Measurements from ENCODE around the gene CHST8.

Gene CHST8

DNA sequence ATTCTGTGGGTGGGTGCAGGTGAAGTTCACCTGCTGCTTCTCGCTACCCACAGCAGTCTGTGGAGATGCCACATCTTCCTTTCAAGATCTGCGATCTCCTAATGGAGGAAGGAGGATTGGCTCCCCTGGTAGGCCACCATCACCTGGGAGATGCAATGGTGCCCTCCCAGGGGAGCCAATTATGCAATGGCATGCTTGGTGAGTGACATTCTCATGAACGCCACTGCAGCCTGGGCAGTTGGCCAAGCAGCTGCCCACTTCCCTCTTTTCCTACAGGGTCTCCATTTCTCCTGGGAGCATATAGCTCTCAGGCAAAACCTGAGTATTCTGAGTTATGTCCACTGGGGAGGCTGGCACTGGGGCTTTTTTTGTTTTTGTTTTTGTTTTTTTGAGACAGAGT, 91.4 kb downstream of the CHST8 start:
- no peak for DNase-seq (ENCODE audit: low read depth in 3 of 3, low spot score in 1 of 3)

DNA sequence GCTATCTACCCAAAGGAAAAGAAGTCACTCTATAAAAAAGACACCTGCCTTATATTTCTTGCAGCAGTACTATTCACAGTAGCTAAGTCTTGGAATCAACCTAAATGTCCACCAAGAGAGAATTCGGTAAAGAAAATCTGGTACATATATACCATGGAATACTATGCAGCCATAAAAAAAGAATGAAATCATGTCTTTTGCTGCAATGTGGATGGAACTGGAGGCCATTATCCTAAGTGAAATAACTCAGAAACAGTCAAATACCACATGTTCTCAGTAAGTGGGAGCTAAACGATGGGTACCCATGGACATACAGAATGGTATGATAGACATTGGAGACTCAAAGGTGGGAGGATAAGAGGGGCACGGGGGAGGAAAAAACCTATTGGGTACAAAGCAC, 92.4 kb downstream of the CHST8 start:
- DNase-seq (ENCODE audit: low read depth in 3 of 3, low spot score in 1 of 3) = no peak

DNA sequence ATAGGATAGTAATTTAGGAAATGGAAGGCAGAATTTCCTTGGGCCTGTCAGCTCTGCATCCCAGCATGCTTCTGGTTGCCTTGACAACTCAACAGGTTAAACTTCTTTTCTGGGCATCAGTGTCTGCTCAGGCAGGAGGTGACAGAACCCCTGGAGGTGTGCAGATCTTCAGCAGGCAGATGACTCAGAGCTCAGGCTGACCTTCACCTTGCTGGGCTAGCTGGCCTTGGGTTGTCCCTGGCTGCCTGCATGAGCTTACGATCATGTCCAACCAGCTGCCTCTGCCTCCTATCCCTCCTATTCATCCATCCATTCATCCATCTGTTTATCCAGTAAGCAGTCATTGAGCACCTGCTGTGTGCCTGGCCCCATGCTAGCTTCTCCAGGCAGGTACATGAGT, 93.7 kb downstream of the CHST8 start:
- no peak for DNase-seq (ENCODE audit: low read depth in 3 of 3, low spot score in 1 of 3)

DNA sequence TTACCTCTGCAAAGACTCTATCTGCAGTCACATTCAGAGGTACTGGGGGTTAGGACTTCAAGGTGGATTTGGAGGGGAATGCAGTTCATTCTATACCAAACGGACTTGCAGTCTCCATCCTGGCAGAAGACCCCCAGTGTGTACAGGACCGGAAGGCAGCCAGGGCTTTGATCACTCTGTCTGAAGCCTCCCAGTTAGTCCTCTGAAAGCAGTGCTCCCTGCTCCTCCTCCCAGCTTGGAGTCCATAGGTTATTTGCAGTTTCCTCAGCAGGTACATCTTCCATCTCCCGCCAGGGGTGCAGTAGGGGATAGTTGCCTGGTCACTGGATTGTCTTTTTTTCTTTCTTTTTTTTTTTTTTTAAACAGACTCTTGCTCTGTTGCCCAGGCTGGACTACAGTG, 96.1 kb downstream of the CHST8 start:
- no peak for DNase-seq (ENCODE audit: low read depth in 3 of 3, low spot score in 1 of 3)

DNA sequence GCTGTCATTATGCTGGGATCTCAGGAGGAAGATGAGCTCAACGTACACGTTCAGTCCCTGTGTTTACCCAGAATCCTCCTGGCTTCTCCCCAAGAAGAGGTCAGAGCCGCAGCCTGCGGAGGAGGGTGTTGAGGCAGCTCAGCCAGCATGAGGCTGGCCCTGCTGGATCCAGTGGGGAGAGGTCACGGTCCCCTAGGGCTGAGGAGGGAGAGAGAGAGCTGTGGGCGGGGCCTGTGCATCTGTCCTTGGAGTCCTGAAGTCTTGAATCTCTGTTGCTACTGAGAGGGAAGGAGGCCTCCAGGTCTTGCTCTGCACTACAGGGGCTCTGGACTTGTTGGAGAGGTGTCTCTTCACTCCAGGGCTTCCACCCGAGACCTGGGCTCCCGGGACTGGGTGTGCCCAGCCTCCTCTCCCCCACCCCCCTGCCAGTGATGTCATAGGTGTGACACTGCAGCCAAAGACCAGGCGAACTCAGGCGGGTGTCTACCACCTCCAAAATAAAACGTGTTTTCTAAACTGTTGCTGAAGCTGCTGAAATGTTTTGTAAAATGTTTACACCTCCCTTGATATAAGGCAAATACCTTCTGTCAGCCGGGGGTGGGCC, 97.0 kb downstream of the CHST8 start:
- no peak for DNase-seq (ENCODE audit: low read depth in 3 of 3, low spot score in 1 of 3)

DNA sequence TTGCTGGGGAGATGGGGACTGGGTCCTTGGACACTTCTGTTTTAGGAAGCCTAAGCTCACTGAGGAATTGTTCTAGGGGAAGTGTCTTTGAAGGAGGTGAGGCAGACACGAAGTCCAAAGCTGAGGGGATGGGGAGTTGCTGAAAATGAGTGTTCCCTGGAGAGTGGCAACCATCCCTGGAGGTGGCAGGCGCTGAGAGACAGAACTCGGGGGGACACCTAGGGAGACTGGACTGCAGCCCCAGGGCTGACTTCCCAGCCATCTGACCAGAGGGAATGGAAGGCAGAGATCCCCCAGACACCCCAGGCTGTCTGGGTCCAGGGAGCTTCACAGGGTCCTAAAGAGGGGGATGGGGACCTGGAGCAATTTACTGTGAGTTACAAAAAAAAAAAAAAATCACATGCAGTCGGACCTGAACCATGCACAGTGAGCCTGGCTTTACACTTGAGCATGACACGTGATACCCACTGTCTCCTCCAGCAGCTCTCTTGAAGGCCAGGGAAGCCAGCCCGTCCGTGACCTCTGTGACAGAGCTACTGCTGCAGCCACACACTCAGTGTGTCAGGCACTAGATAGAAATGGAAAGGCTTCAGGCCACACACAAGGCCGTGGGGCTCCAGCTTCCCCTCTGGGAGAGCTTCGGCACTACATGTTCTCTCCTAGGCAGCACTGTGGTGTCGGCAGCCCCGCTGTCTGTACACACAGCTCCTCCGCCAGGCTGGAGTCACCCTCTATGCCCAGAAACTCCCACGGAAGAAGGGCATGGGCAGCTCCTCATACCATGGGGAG, 97.8 kb downstream of the CHST8 start:
- DNase-seq (ENCODE audit: low read depth in 3 of 3, low spot score in 1 of 3) = no peak

DNA sequence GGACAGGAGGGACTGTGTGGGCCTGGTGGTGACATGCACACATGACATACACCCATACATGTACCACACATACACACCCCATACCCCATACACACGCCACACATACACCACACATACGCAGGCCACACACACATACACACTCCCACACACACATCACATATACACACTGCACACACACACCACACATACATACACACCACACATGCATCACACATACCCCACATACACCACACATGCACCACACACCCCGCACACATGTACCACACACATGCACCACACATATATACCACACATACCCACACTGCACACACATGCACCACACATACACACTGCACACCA, 98.4 kb downstream of the CHST8 start:
- DNase-seq (ENCODE audit: low read depth in 3 of 3, low spot score in 1 of 3) = no peak

DNA sequence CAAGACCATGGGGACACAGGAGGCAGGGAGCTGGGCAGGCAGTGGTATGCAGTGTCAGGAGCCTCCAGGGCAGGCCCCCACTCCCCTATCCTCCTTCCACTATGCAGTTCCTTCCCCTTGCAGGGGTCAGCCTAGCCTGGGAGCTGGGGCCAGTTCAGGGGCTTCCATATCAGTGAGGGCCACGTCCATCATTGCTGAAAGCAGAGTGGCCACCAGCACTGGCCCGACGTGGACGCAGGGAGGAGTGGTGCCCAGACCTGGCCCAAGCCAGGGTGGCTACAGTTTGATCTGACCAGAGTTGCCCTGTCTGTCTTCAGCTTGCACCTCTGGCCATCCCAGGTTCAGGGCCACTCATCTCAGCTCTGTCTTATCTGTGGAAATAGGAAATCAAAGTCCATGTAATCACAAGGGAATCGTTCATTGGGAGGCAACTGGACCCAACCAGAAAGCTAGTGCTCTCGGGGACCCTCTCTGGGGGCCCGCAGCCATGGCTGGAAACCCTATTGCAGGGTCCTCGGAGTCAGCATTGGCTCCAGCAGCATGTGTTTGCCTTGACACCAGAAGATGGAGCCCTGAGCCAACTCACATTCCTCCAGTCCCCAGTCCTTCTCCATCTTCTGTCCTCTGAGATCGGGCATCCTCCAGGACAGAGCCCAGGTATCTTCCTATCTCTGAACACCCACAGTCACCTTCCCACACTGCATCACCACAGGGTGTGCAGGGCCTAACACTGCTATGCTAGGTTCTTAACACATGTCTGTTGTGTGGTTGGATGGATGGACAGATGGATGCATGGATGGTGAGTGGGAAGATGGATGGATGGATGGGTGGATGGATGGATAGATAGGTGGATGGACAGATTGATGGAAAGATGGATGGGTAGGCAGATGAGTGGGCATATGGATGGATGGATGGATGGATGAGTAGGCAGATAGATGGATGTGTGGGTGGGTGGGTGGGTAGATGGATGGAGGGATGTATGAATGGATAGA, 99.2 kb downstream of the CHST8 start:
- no peak for DNase-seq (ENCODE audit: low read depth in 3 of 3, low spot score in 1 of 3)

DNA sequence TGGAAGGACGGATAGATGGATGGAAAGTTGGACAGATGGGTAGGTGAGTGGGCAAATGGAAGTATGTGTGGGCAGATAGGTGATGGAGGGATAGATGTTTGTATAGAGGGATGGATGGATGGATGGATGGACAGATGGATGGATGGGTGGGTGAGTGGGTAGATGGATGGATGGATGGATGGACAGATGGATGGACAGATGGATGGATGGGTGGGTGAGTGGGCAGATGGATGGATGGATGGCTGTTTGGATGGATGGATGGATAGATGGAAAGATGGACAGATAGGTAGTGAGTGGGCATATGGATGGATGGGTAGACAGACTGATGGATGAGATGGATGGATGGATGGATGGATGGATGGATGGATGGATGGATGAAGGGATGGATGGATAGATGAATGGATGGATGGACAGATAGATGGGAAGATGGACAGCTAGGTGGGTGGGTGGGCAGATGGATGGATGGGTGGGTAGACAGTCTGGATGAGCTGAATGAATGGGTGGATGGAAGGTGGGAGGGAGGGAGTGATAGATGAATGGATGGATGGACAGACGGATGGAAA, 100.1 kb downstream of the CHST8 start:
- no peak for DNase-seq (ENCODE audit: low read depth in 3 of 3, low spot score in 1 of 3)

DNA sequence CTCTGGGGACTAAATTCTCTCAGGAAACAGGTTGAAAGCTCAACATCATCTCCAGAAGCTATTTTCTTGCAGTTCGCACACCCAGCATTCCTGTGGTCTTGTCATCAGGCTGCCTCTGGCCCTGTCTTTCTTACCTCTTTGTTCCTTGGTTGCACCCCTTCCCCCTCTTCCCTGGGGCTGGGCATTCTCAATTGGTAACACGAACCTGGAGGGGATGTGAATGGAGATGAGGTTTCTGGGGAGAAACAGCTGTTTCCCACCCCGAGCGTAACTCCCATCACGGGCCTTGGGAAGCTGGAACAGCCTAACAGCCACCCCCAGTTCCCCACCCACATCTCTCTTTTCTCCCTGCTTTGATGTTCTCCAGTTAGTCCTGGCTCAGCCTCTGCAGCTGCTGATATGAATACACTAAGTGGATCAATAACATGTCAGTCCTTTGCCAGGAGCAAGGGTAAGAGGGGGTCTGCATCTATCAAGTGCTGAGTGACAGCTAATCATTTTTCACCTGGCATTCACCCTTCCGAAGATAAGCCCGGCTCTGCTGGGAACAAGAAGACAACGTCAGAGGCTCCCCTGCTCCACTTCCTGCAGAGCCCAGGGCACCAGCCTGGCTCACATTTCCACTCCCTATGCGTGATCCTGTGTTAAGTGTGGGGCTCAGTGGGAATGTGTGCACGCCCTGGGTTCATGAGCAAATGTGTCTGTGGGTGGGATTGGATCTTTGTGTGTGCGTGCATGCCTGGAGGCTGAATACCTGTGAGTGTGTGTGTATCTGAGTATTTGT, 100.9 kb downstream of the CHST8 start:
- no peak for DNase-seq (ENCODE audit: low read depth in 3 of 3, low spot score in 1 of 3)

DNA sequence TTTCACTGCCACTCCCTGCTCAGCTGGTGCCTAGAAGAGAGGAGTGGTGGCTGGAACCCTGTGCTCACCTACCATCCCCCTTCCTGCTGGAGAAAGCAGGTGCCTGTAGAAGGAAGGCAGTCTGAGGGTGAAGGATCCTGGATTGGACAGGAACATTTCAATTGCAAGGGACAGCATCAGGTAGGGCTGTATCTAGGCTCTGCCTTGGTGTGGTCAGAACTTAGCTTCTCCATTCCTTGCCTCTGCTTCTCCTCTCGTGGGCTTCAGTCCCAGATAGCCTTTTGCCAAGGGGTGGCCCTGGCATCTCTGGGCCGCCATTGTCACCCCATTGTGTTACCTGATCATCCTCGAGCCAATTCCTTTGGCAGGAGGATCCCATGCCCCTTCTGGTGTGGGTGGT, 101.8 kb downstream of the CHST8 start:
- DNase-seq (ENCODE audit: low read depth in 3 of 3, low spot score in 1 of 3) = no peak

DNA sequence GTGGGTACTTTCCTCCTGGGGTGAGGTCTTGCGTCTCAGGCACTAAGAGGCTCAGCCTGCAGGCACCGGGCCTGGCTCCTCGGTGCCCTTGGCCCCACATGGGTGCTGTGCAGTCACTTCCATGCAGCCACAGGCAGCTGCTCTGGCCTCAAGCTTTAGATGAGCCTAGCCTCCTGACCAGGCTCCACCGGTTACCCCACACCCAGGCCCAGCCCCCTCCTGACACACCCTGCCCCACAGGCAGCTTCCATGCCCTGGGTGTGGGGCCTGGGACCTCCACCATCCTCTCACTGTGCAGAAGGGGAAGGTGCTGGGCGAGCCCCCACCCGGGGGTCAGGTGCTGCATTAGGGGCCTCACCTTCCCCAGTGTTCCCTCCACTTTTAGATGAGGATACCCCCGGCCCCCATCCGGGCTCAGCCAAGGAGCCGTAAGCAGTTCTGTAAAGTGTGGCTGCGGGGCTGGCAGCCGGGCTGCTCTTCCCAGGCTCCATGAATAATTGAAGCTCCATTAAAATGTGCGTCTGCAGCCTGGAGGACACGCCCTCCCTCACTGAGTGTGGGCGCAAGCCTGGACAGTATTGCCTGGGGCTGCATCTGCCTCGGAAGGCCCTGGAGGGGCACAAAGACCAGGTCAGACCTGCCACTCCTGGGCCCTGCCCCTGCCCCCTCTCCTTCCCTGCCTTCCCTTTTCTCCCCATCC, 102.4 kb downstream of the CHST8 start:
- no peak for DNase-seq (ENCODE audit: low read depth in 3 of 3, low spot score in 1 of 3)

DNA sequence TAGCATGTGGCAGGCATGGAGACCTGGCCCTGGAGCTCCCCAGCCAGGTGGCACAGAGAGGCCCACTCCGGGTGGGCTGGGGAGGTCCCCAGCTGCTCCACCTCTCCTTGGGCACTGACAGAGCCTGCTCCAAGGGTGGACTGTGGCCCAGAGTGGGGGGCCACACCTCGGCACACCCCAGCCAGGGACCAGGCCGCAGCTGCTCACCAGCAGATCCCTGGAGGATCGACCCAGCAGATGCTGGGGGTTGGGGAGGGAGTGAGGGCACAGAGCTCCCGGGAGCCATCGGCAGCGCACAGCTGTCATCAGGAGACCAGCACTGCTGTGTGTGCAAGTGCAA, 102.9 kb downstream of the CHST8 start:
- DNase-seq (ENCODE audit: low read depth in 3 of 3, low spot score in 1 of 3) = no peak

DNA sequence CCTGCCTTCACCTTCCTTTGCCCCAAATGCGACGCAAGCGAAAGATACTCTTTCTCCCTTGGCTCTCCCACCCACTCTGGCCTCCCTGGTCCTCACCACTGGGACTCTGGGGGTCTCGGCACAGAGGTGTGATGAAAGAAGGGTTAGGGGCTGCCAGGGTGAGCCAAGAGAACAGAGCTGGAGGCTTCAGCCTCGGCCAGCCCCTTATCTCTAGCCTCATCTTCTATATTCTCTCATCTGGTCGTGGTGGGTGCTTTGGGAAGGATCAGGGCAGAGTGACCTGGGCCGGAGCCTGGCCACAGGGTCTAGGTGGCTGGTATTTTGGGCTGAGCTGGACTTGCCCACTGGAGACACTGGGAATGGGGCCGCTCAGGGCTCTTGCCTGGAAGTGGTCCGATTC, 103.8 kb downstream of the CHST8 start:
- no peak for DNase-seq (ENCODE audit: low read depth in 3 of 3, low spot score in 1 of 3)

DNA sequence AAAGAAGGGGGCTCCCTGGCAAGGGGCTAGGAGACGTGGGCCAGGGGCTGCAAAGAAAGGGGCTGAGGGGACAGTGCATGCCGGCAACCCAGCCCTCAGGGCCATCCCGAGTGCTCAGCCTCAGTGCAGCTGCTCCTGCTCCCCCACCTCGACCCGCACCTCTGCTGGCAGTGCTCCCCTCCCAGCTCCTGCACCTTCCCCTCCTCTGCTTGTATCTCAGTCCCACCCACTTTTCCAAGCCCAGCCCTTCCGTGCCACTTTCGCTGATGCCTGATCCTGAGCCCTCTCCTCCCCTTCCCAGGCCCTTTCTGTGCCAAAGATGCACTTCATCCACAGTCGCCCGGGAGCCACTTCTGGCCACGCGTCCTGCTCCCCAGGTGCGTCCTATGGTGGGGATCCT, 105.0 kb downstream of the CHST8 start:
- DNase-seq (ENCODE audit: low read depth in 3 of 3, low spot score in 1 of 3) = no peak

DNA sequence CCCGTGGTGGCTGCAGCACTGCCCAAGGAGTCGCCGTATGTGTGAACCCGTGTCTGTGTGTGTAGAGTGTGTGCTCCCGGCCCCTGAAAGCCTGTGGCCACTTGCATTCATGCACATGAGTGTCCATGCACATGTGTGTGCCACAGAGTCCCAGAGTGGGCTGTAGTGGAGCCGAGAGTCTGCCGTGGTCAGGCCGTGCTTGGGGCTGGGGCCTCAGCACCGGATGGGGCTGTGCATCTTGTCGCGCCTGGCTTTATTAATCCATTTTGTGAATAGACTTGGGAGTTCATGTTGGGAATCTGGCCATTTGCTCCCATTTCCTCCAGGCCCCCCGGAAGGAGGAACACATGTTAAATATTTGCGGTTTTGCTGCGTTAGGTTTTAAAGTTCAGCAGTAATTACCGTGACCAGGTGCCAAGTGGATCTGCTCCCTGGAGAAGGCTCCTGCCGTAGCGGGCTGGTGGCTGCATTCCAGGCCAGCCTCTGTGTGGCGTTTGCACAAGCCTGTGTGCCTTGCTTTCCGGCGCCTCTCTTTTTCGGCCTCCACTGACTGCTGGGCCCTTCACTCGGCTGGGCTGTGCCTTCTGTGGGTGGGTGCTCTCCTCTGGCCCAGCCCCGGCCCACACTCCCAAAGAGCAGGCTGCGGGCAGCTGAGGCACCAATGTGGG, 105.7 kb downstream of the CHST8 start:
- DNase-seq (ENCODE audit: low read depth in 3 of 3, low spot score in 1 of 3) = no peak

DNA sequence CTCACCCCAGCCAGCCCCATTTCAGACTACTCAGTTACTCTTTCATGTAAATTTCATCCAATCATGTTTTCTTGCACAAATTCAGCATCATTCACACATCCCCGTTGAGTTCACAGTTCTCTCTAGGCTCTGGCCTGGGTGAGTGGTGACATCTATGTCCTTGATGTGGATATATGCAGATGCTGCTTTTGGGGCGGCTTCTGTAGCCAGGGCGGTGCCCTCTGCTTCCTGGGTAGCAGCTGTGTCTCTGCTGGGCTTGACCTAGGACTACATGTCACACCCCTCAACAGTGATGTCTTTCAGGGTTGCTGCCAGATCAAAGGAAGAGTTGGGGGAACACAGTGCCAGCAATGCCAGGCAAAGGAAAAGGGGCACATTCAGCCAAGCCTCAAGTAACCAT, 106.4 kb downstream of the CHST8 start:
- no peak for DNase-seq (ENCODE audit: low read depth in 3 of 3, low spot score in 1 of 3)

DNA sequence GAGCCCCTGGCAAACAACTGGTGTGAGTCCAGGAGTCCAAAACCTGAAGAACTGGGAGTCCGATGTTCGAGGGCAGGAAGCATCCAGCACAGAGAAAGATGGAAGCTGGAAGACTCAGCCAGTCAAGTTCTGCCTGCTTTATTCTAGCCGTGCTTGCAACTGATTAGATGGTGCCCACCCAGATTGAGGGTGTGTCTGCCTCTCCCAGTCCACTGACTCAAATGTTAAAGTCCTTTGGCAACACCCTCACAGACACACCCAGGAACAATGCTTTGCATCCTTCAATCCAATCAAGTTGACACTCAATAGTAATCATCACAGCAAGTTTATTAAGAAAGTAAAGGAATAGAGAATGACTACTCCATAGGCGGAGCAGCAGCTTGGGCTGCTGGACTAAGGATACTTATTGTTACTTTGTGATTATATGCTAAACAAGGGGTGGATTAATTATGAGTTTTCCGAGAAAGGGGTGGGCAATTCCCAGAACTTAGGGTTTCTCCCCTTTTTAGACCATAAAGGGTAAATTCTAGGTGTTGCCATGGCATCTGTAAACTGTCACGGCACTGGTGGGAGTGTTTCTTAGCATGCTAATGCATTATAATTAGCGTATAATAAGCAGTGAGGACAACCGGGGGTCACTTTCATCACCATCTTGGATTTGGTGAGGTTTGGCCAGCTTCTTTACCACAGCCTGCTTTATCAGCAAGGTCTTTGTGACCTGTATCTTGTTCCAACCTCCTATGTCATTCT, 109.3 kb downstream of the CHST8 start:
- no peak for DNase-seq (ENCODE audit: low read depth in 3 of 3, low spot score in 1 of 3)

DNA sequence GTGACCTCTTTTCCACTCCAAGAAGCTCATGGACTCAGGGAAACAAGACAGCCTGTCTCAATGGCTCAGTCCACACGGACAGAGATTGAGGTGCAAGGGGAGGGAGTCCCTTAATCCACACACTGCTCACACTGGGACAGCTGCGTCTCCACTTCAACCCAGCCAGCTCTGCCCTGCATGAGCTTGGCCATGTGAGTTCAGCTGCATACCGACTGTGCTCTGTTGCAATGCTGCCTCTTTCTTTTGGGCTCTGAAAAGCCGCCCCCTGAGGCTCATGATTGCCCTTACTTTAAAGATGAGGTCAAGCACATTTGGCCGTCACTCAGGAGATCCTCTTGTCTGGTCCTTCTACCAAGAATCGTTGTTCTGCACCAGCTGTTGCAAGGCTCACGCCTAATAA, 110.1 kb downstream of the CHST8 start:
- DNase-seq (ENCODE audit: low read depth in 3 of 3, low spot score in 1 of 3) = no peak

Measured in stimulated activated CD4-positive, alpha-beta T cell treated with anti-CD3 and anti-CD28 coated beads, TNF-alpha, amount 100 ng/mL, for 1 hour (primary cell).